OCI-LY1 (cell line): ENCODE results near the gene KRTCAP2.

ENCODE experiments used
- EZH2 ChIP-seq: fragments of 200-600 bp; sonication (generic), shearing (Covaris generic); IDR thresholded peaks from 2 replicates; pipeline ENCODE4 v1.8.0; 2017; ENCODE audit warnings: borderline replicate concordance, mixed run types, mild to moderate bottlenecking, antibody characterized with exemption, low read length, moderate library complexity, mixed read lengths
- TF ChIP-seq, protein P1 (sequence below): fragments of 200-600 bp; sonication (generic), shearing (Covaris generic); IDR thresholded peaks from 2 replicates; pipeline ENCODE4 v1.5.1; 2017; ENCODE audit warnings: mild to moderate bottlenecking, antibody characterized with exemption, low read length, moderate library complexity, mixed read lengths

DNA sequence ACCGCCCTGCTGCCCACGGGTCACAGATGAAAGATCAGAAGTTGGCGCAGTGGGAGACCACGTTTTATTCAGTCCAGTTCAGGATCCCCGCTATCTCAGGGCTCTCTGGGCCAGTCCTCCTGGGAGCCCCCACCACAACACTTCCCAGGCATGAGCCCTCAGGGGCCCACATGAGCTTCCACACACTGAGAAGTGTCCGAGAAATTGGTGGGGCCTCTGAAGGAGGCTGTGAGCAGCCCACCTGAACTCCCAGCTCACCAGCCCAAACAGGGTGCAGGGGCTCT is 12.6 kb upstream of the KRTCAP2 start:
- TF ChIP-seq, protein P1, sequence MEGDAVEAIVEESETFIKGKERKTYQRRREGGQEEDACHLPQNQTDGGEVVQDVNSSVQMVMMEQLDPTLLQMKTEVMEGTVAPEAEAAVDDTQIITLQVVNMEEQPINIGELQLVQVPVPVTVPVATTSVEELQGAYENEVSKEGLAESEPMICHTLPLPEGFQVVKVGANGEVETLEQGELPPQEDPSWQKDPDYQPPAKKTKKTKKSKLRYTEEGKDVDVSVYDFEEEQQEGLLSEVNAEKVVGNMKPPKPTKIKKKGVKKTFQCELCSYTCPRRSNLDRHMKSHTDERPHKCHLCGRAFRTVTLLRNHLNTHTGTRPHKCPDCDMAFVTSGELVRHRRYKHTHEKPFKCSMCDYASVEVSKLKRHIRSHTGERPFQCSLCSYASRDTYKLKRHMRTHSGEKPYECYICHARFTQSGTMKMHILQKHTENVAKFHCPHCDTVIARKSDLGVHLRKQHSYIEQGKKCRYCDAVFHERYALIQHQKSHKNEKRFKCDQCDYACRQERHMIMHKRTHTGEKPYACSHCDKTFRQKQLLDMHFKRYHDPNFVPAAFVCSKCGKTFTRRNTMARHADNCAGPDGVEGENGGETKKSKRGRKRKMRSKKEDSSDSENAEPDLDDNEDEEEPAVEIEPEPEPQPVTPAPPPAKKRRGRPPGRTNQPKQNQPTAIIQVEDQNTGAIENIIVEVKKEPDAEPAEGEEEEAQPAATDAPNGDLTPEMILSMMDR: no peak
- TF ChIP-seq EZH2: no peak
